ENCODE results near the gene OR52K1.
"Not testable (repeated sequence)": the region's sequence is repeated elsewhere in the genome, so short reads cannot be mapped to it uniquely, and the experiment has no call there.

OR52K1 gene

GRCh38 chr11:4491878-4492606 is 9.6 kb downstream of the OR52K1 start:
- DNase-seq (ENCODE audit: low read depth): no peak

DNA sequence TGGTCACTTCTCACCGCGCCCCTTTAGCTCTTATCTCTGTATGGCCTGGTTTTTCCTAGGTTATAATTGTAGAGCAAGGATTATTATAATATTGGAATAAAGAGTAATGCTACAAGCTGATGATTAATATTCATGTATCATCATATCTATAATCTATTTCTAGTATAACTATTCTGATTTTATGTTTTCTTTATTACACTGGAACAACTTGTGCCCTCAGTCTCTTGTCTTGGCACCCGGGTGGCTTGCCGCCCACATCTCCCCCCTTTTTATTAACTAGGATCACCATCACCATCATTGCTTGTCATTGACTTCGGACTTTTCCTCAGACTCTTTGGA is 11.0 kb downstream of the OR52K1 start:
- DNase-seq (ENCODE audit: low read depth): no peak

GRCh38 chr11:4495487-4495886 is 13.0 kb downstream of the OR52K1 start:
- no peak for DNase-seq (ENCODE audit: low read depth)

DNA sequence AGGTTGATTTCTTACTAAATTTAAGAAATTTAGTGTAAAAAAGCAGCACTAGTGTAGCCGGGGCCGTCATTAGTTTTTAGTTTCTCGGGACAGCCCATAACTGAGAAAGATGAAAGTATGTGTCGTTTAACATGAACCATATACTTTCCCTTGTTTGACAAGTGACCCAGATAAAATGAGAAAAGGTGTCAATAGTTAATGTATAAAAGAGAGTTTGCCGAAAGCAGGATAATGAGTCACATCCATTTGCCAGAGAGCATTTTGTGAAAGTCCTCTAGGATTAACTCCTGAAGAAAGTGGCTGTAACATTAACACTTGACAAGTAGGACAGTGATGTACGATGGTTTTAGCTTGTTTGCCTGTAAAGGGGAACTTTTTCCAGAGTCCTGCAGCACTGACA is 13.5 kb downstream of the OR52K1 start:
- DNase-seq (ENCODE audit: low read depth): no peak

DNA sequence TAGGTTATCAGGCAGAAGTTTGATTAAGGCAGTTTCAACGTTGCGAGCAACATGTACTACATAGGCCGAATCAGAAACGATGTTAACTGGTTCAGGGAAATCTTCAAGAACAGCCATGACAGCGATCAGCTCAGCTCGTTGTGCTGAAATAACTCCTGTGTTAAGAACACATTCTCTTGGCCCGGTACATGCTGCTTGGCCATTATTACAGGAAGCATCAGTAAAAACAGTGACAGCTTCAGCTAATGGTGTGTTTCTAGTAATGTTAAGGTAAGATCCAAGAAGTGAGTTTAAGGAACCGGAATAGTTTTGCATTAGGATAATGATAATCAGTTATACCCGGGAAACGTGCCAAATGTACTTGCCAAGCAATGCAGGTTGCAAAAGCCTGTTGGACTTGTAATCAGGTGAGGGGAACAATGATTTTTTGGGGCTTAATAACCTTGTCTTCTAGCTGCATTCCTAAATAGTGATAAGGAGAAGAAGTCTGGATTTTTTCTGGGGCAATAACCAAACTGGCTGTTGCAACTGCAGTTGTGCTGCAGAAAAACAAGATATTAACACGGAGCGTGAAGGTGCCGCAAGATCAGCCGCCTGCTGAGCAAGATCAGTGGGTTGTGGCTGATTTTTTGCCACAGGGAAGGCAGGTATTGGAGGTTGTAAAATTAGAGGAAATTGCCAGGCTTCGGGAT is 14.3 kb downstream of the OR52K1 start:
- no peak for DNase-seq (ENCODE audit: low read depth)

GRCh38 chr11:4508886-4509285 is 26.4 kb downstream of the OR52K1 start:
- DNase-seq (ENCODE audit: low read depth): no peak

- peak; percentile 24 for DNase-seq (ENCODE audit: low read depth)
Measured at GRCh38 chr11:4511282-4512245, 29.1 kb downstream of the OR52K1 start.

GRCh38 chr11:4514196-4514595 is 31.8 kb downstream of the OR52K1 start:
- no peak for DNase-seq (ENCODE audit: low read depth)

DNA sequence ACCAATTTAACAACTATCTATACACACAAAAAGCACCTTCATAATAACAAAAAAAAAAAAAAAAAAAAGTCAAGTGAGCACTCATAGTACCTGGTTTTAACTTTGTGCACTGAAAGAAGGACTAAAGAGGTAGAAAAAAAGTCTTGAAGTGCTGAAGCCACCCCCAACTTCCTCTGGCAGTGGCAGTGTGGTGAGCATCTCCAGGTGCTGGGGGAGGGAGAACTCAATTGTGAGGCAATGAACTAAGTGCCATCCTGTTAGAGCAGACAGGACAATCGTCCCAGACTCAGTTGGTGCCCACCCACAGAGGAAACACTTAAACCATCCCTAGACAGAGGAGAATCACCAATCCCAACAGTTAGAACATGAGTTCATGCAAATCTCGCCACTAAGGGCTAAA is 39.9 kb downstream of the OR52K1 start:
- DNase-seq (ENCODE audit: low read depth): no peak

- DNase-seq (ENCODE audit: low read depth): no peak
Measured at GRCh38 chr11:4522752-4523151, 40.3 kb downstream of the OR52K1 start.

DNA sequence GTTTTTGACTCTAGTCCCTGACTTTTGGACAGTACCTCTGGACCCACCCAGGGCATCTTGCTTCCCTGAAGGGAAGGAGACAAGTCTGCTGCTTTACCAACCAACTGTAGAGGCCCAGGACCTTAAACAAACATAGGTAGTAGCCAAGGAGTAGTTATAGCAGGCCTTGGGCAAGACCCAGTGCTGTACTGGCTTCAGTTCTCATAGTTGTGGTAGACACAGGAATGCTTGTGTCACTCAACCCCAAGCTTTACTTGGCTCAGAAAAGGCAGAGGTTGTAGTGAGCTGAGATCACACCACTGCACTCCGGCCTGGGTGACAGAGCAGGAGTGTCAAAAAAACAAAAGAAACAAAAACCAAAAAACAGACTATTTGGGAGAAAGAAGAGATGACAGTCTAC is 41.2 kb downstream of the OR52K1 start:
- DNase-seq (ENCODE audit: low read depth): peak; percentile 2

DNA sequence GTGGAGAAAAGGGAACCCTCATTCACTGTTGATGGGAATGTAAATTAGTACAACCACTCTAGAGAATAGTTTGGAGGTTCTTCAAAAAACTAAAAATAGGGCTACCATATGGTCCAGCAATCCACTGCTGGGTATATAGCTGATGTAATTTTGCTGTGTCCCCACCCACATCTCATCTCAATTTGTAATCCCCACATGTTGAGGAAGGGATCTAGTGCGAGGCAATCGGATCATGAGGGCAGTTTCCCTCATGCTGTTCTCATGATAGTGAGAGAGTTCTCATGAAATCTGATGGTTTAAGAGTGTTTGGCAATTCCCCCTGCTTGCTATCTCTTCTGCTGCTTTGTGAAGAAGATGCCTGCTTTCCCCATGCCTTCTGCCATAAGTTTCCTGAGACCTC is 45.5 kb downstream of the OR52K1 start:
- no peak for DNase-seq (ENCODE audit: low read depth)

DNA sequence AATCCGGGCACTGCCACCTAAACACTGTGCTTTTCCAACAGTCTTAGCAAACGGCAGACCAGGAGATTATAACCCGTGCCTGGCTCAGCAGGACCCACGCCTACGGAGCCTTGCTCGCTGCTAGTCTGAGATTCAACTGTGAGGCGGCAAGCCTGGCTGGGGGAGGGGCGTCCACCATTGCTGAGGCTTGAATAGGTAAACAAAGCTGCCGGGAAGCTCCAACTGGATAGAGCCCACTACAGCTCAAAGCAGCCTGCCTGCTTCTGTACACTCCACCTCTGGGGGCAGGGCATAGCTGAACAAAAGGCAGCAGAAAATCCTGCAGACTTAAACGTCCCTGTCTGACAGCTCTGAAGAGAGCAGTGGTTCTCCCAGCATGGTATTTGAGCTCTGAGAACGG is 49.2 kb downstream of the OR52K1 start:
- DNase-seq (ENCODE audit: low read depth): not testable (repeated sequence)

- DNase-seq (ENCODE audit: low read depth): peak; percentile 18
Measured at GRCh38 chr11:4539603-4540219, 57.3 kb downstream of the OR52K1 start.

- DNase-seq (ENCODE audit: low read depth): no peak
Measured at GRCh38 chr11:4541071-4541470, 58.6 kb downstream of the OR52K1 start.

All from GM04504 (cell line).